Endothelial cell of umbilical vein (primary cell): ENCODE data around the gene SYNPO2. TPM values are rescaled to one million over a fixed set of nuclear protein-coding genes. Genes with fewer than 3 reads are reported as not detected.

Experiments used
- BruUV-seq: library from RNA; stranded (reverse); fragments of 400-500 nt; replicated peaks from 2 replicates; lab custom pipeline; 2021; lab: Mats Ljungman, UMichigan
- CTCF ChIA-PET: fragments of 300-600, 350-600 bp; sonication (Branson Sonifier 250); formaldehyde crosslinking; loops from one replicate; lab custom pipeline; 2021; ENCODE audit warnings: antibody characterized with exemption, inconsistent platforms; lab: Charles Lee
- POLR2A ChIA-PET: fragments of 300-600, 350-600 bp; sonication (Branson Sonifier 250); formaldehyde crosslinking; loops from one replicate; lab custom pipeline; 2021; ENCODE audit warnings: antibody characterized with exemption, inconsistent platforms; lab: Charles Lee
- DNase-seq: peaks from one replicate; pipeline ENCODE4 v3.0.0-alpha.2; 2011; ENCODE audit warnings: low read depth, low spot score
- FAIRE-seq: peaks from 2 replicates; lab custom pipeline; 2011; peaks lifted over from hg19 to GRCh38; lab: Jason Lieb, UNC
- H2AFZ ChIP-seq: 2 replicates; pipeline ENCODE4 v1.6.0; 2012; ENCODE audit warnings: low read depth, low read length, control low read depth, inconsistent platforms
- H3K27ac ChIP-seq: 2 replicates; pipeline ENCODE4 v1.5.1; 2011; ENCODE audit warnings: low read depth, mild to moderate bottlenecking, control low read depth, low read length, moderate library complexity; ENCODE audit not compliant: insufficient read depth
- H3K27me3 ChIP-seq, 2 experiments: 2 replicates each; pipeline versions ENCODE4 v1.6.0 to v1.6.1; 2011; ENCODE audit warnings: low read length in 2 of 2, mixed read lengths in 1 of 2; ENCODE audit not compliant: control insufficient read depth in 2 of 2, insufficient read depth in 2 of 2
- H3K36me3 ChIP-seq, 2 experiments: 2 replicates in 1 of 2; 3 replicates in 1 of 2; pipeline ENCODE4 v1.5.1; 2011; ENCODE audit warnings: low read length in 2 of 2, mild to moderate bottlenecking in 1 of 2, moderate library complexity in 1 of 2; ENCODE audit not compliant: control insufficient read depth in 2 of 2, insufficient read depth in 2 of 2; ENCODE audit errors: extremely low read depth in 1 of 2
- H3K4me1 ChIP-seq: 3 replicates; pipeline ENCODE4 v1.5.1; 2011; ENCODE audit warnings: mild to moderate bottlenecking, low read length; ENCODE audit not compliant: control insufficient read depth, insufficient read depth; ENCODE audit errors: extremely low read depth
- H3K4me2 ChIP-seq: 2 replicates; pipeline ENCODE4 v1.6.1; 2011; ENCODE audit warnings: low read length, control low read depth, mixed read lengths; ENCODE audit not compliant: insufficient read depth
- H3K4me3 ChIP-seq, 3 experiments: fragments of 200-600 bp in 1 of 3; sonication (generic), shearing (Covaris generic) in 1 of 3; replicated peaks in 1 of 3; 2 replicates each; pipeline ENCODE4 v1.5.1; 2011 to 2016; ENCODE audit warnings: control low read depth in 3 of 3, low read length in 3 of 3, mild to moderate bottlenecking in 2 of 3, inconsistent platforms in 1 of 3, low read depth in 1 of 3, moderate library complexity in 1 of 3; ENCODE audit not compliant: insufficient read depth in 1 of 3
- H3K79me2 ChIP-seq: 2 replicates; pipeline ENCODE4 v1.6.0; 2012; ENCODE audit warnings: low read length, inconsistent platforms; ENCODE audit not compliant: control insufficient read depth, insufficient read depth
- H3K9ac ChIP-seq: replicated peaks from 2 replicates; pipeline ENCODE3; 2011; ENCODE audit warnings: low read length, control low read depth; ENCODE audit not compliant: insufficient read depth; ENCODE audit errors: extremely low read depth
- H3K9me1 ChIP-seq: replicated peaks from 3 replicates; pipeline ENCODE4 v1.6.0; 2011; ENCODE audit warnings: mild to moderate bottlenecking, low read length; ENCODE audit not compliant: control insufficient read depth, insufficient read depth; ENCODE audit errors: extremely low read depth
- H3K9me3 ChIP-seq: replicated peaks from 2 replicates; pipeline ENCODE4 v1.5.1; 2012; ENCODE audit warnings: low read length, inconsistent platforms; ENCODE audit not compliant: control insufficient read depth, insufficient read depth
- H4K20me1 ChIP-seq: replicated peaks from 2 replicates; pipeline ENCODE3; 2011; ENCODE audit warnings: mild to moderate bottlenecking, low read length; ENCODE audit not compliant: control insufficient read depth, insufficient read depth; ENCODE audit errors: extremely low read depth
- EZH2 ChIP-seq: IDR thresholded peaks from 2 replicates; pipeline ENCODE4 v1.6.1; 2012; ENCODE audit warnings: borderline replicate concordance, low read depth, mild to moderate bottlenecking, moderate library complexity, low read length, inconsistent platforms; ENCODE audit not compliant: severe bottlenecking
- FOS ChIP-seq: IDR thresholded peaks from 2 replicates; pipeline ENCODE4 v1.6.1; 2011; ENCODE audit warnings: mild to moderate bottlenecking, low read length, moderate library complexity, borderline replicate concordance; ENCODE audit not compliant: insufficient read depth
- GATA2 ChIP-seq: IDR thresholded peaks from 2 replicates; pipeline ENCODE4 v1.7.0; 2011; ENCODE audit warnings: low read depth, mild to moderate bottlenecking, moderate library complexity, mixed read lengths, low read length; ENCODE audit not compliant: insufficient read length, insufficient read depth
- JUN ChIP-seq: IDR thresholded peaks from 2 replicates; pipeline ENCODE4 v1.6.1; 2011; ENCODE audit warnings: borderline replicate concordance, low read depth; ENCODE audit not compliant: insufficient read length, insufficient read depth
- MYC ChIP-seq: IDR thresholded peaks from one replicate; pipeline ENCODE4 v1.6.1; 2011; ENCODE audit warnings: mild to moderate bottlenecking, low read depth, low read length
- POLR2A ChIP-seq: IDR thresholded peaks from 2 replicates; pipeline ENCODE4 v1.6.1; 2012; ENCODE audit warnings: low read depth, mild to moderate bottlenecking, control low read depth, low read length
- POLR2AphosphoS5 ChIP-seq: IDR thresholded peaks from 2 replicates; pipeline ENCODE4 v1.6.1; 2012; ENCODE audit warnings: low read depth, mild to moderate bottlenecking, control low read depth, low read length, moderate library complexity; ENCODE audit not compliant: insufficient read depth
- dilution Hi-C: fragments of 300-500 bp; cut with MboI; formaldehyde crosslinking; loops from one replicate; pipeline ENCODE4 v1.15.0; 2019; ENCODE audit warnings: low sequenced_read_pairs; ENCODE audit not compliant: extremely low pct_ligation_motif_present
- intact Hi-C: fragments of 100-400 bp; cut with micrococcal nuclease; formaldehyde crosslinking; loops from one replicate; pipeline ENCODE4 v1.10.0; 2022
- polyA plus RNA-seq, 4 experiments: library from polyadenylated mRNA; depleted of rRNA in 3 of 4; stranded (reverse) in 3 of 4; unstranded in 1 of 4; fragments of >200 nt; gene quantifications; 2 replicates each; pipeline versions ENCODE4 v1.2.1 to v1.2.3, GENCODE V29; 2011 to 2012; ENCODE audit warnings: missing spikeins in 1 of 4
- total RNA-seq: library from RNA; stranded (reverse); gene quantifications from 2 replicates; pipeline ENCODE4 v1.2.3, GENCODE V29; 2021
- TF ChIP-seq, protein P1 (sequence below): IDR thresholded peaks from 2 replicates; pipeline ENCODE4 v1.6.1; 2011; ENCODE audit not compliant: insufficient read depth, insufficient read length
- TF ChIP-seq, protein P2 (sequence below), 2 donors: IDR thresholded peaks; 1 replicate in 1 of 2; 2 replicates in 1 of 2; pipeline ENCODE4 v1.5.1; 2011; ENCODE audit warnings: low read length in 2 of 2, mild to moderate bottlenecking in 2 of 2, moderate library complexity in 2 of 2, control low read depth in 1 of 2, inconsistent platforms in 1 of 2, low read depth in 1 of 2; ENCODE audit not compliant: insufficient read depth in 1 of 2; ENCODE audit errors: extremely low read depth in 1 of 2

Gene SYNPO2
- total and polyA plus RNA-seq, 2 donors (not counting 3 experiments of a cell fraction or from before 2014, with no cell fraction given): 0.06 to 0.13 TPM

DNA sequence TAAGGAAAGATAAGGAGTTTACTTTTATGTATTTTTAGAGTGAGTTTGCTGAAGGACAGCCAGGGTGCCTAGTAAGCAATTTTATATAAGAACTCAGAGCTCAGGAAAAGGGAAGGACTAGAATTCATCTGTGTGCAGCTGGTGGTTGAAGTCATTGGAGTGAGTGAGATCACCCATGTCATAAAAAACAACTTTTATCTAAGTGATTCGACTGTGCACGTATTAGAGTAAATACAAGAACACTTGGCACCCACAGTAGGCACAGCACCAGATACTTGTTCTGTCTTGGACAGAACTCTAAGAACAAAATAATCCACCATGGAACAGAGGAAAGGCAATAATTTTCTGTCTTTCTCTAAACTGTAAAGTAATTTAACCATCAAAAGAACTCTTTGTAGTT, 31.6 kb downstream of the SYNPO2 start:
- Histone ChIP-seq H3K9me1 (no peaks in the 10 kb centered on the region), H3K4me1 (peaks cover 17% of the 10 kb centered on the region), H3K4me2 (no peak overlapping the region), H3K27me3 (no peaks in the 10 kb centered on the region), H3K79me2 (no peaks in the 10 kb centered on the region), H3K36me3 (no peaks in the 10 kb centered on the region), H3K4me3 (no peak overlapping the region), H3K9ac (no peak overlapping the region), H2AFZ (no peak overlapping the region), H4K20me1 (no peaks in the 10 kb centered on the region), H3K9me3 (no peaks in the 10 kb centered on the region), H3K27ac (no peak overlapping the region)
- ChIA-PET CTCF (interaction anchor here (1.6 kb wide), 1 partner anchor 15 kb away, joined by 7 read pairs; no protein-coding TSS in a partner anchor), POLR2A (no interaction called here)
- intact Hi-C loops (no loop called here), dilution Hi-C loops (no loop called here)
- BruUV-seq: no TSS peak
- FAIRE-seq (no peak), DNase-seq (peak; percentile 33)
- TF ChIP-seq, protein P1, sequence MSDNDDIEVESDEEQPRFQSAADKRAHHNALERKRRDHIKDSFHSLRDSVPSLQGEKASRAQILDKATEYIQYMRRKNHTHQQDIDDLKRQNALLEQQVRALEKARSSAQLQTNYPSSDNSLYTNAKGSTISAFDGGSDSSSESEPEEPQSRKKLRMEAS: no peak
- TF ChIP-seq, protein P2, sequence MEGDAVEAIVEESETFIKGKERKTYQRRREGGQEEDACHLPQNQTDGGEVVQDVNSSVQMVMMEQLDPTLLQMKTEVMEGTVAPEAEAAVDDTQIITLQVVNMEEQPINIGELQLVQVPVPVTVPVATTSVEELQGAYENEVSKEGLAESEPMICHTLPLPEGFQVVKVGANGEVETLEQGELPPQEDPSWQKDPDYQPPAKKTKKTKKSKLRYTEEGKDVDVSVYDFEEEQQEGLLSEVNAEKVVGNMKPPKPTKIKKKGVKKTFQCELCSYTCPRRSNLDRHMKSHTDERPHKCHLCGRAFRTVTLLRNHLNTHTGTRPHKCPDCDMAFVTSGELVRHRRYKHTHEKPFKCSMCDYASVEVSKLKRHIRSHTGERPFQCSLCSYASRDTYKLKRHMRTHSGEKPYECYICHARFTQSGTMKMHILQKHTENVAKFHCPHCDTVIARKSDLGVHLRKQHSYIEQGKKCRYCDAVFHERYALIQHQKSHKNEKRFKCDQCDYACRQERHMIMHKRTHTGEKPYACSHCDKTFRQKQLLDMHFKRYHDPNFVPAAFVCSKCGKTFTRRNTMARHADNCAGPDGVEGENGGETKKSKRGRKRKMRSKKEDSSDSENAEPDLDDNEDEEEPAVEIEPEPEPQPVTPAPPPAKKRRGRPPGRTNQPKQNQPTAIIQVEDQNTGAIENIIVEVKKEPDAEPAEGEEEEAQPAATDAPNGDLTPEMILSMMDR (IDR thresholded peaks at IDR 0.05; ENCODE audit: extremely low read depth in 1 of 2, insufficient read depth in 1 of 2, low read depth in 1 of 2, low read length in 2 of 2): no peak
- TF ChIP-seq EZH2 (no peak), POLR2AphosphoS5 (no peak), POLR2A (no peak), MYC (no peak)

DNA sequence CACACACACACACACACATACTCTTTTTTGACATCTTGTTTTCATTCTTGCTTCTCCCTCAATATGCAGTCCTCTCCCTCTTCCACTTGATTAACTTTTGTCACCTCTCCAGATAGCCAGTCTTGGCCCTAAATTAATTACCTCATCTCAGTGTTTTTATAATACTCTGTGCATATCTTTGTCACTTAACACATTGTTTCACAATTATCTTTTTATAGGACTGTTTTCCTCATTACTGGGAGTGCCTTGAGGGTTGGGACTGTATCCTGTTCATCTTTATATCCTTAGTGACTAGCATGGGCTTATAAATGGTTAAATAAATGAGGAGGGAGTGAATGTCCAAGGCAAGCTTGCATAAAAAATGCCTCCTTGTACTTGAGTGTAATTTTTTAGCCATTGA, 33.1 kb downstream of the SYNPO2 start:
- H3K9me1 ChIP-seq: no peaks in the 10 kb centered on the region
- H3K36me3 ChIP-seq: no peaks in the 10 kb centered on the region
- H3K4me2 ChIP-seq: no peak overlapping the region
- no peak overlapping the region for H3K27ac ChIP-seq
- no peak overlapping the region for H3K9ac ChIP-seq
- no peaks in the 10 kb centered on the region for H3K9me3 ChIP-seq
- H3K27me3 ChIP-seq: no peaks in the 10 kb centered on the region
- H3K79me2 ChIP-seq: no peaks in the 10 kb centered on the region
- H4K20me1 ChIP-seq: no peaks in the 10 kb centered on the region
- FAIRE-seq: no peak
- dilution Hi-C loops (no loop called here), intact Hi-C loops (no loop called here)
- peaks cover 17% of the 10 kb centered on the region for H3K4me1 ChIP-seq
- DNase-seq: no peak
- no peak overlapping the region for H2AFZ ChIP-seq
- ChIA-PET POLR2A (no interaction called here), CTCF (interaction anchor here (0.7 to 1.0 kb wide), 2 partner anchors 10 to 48 kb away, joined by 3 read pairs; no protein-coding TSS in a partner anchor)
- TF ChIP-seq FOS: no peak
- TF ChIP-seq EZH2: no peak
- no peak for TF ChIP-seq JUN
- no peak for TF ChIP-seq GATA2
- TF ChIP-seq POLR2AphosphoS5: no peak
- no peak for TF ChIP-seq MYC
- TF ChIP-seq, protein P1: no peak
- no peak for TF ChIP-seq POLR2A
- TF ChIP-seq, protein P2 (IDR thresholded peaks at IDR 0.05; ENCODE audit: extremely low read depth in 1 of 2, insufficient read depth in 1 of 2, low read depth in 1 of 2, low read length in 2 of 2): no peak
- no TSS peak for BruUV-seq
- no peak overlapping the region for H3K4me3 ChIP-seq
